WTC11 (cell line): Measurements from ENCODE around the gene KCNA1. TPM values are rescaled to one million over a fixed set of nuclear protein-coding genes. Genes with fewer than 3 reads are reported as not detected.

Experiments
- ATAC-seq: fragments of 200-7000 bp; cut with Tn5 transposase; 2 replicates; pipeline ENCODE4 v1.10.0; 2021; ENCODE audit warnings: mild to moderate bottlenecking, moderate library complexity
- CTCF ChIA-PET: fragments of 300-600 bp; sonication (Branson Sonifier 250); formaldehyde crosslinking; loops from one replicate; lab custom pipeline; 2021; ENCODE audit warnings: antibody characterized with exemption; lab: Charles Lee
- POLR2A ChIA-PET: fragments of 350-600 bp; sonication (Branson Sonifier 250); formaldehyde crosslinking; loops from one replicate; lab custom pipeline; 2021; ENCODE audit warnings: antibody characterized with exemption; lab: Charles Lee
- DNase-seq: peaks from one replicate; pipeline ENCODE4 v3.0.0; 2021; ENCODE audit warnings: low spot score
- H3K27ac Mint-ChIP-seq: 2 replicates; pipeline ENCODE4 v1.8.0; 2021; ENCODE audit warnings: mixed read lengths
- H3K27me3 Mint-ChIP-seq: 2 replicates; pipeline ENCODE4 v1.8.0; 2021; ENCODE audit warnings: low read depth, mild to moderate bottlenecking, moderate library complexity, mixed read lengths
- H3K36me3 Mint-ChIP-seq: 2 replicates; pipeline ENCODE4 v1.8.0; 2021; ENCODE audit warnings: mixed read lengths
- H3K4me1 Mint-ChIP-seq: 2 replicates; pipeline ENCODE4 v1.8.0; 2022; ENCODE audit warnings: mixed read lengths
- H3K4me3 Mint-ChIP-seq: 2 replicates; pipeline ENCODE4 v1.8.0; 2021; ENCODE audit warnings: mild to moderate bottlenecking, moderate library complexity, mixed read lengths
- H3K9me3 Mint-ChIP-seq: 2 replicates; pipeline ENCODE4 v1.8.0; 2021; ENCODE audit warnings: mixed read lengths
- CBFB ChIP-seq: sonication (generic); formaldehyde crosslinking; IDR thresholded peaks from 2 replicates; pipeline ENCODE4 v1.8.1; 2022; ENCODE audit warnings: mild to moderate bottlenecking, low read depth, missing genetic modification reagents
- ELF4 ChIP-seq: sonication (generic); formaldehyde crosslinking; IDR thresholded peaks from 2 replicates; pipeline ENCODE4 v1.8.1; 2022; ENCODE audit warnings: low read depth, mild to moderate bottlenecking, moderate library complexity, missing genetic modification reagents
- GRHL2 ChIP-seq: fragments of 250-450 bp; sonication (Bioruptor Pico); IDR thresholded peaks from 2 replicates; pipeline ENCODE4 v1.8.0; 2022; ENCODE audit warnings: mild to moderate bottlenecking, moderate library complexity; ENCODE audit not compliant: insufficient replicate concordance, severe bottlenecking
- GTF2I ChIP-seq: fragments of 250-450 bp; sonication (Bioruptor Pico); conservative IDR thresholded peaks from 2 replicates; pipeline ENCODE4 v1.4.0; 2021; ENCODE audit warnings: mild to moderate bottlenecking
- HMGA2 ChIP-seq: fragments of 250-450 bp; sonication (Bioruptor Pico); IDR thresholded peaks from 2 replicates; pipeline ENCODE4 v1.4.0; 2021; ENCODE audit warnings: mild to moderate bottlenecking, moderate library complexity
- JAZF1 ChIP-seq: fragments of 250-450 bp; sonication (Bioruptor Pico); IDR thresholded peaks from 2 replicates; pipeline ENCODE4 v1.9.0; 2021; ENCODE audit warnings: moderate library complexity, mild to moderate bottlenecking, inconsistent platforms
- NFE2L1 ChIP-seq: sonication (generic); formaldehyde crosslinking; IDR thresholded peaks from 2 replicates; pipeline ENCODE4 v1.8.1; 2023; ENCODE audit warnings: missing genetic modification reagents
- NFYB ChIP-seq: sonication (generic); formaldehyde crosslinking; conservative IDR thresholded peaks from 2 replicates; pipeline ENCODE4 v1.8.0; 2022; ENCODE audit warnings: low read depth, missing genetic modification reagents
- SOX15 ChIP-seq: fragments of 250-450 bp; sonication (Bioruptor Pico); IDR thresholded peaks from 2 replicates; pipeline ENCODE4 v1.9.0; 2021; ENCODE audit warnings: mild to moderate bottlenecking
- TEAD4 ChIP-seq: sonication (generic); formaldehyde crosslinking; IDR thresholded peaks from 2 replicates; pipeline ENCODE4 v1.8.0; 2022; ENCODE audit warnings: mild to moderate bottlenecking, missing genetic modification reagents
- ZNF138 ChIP-seq: sonication (generic); formaldehyde crosslinking; conservative IDR thresholded peaks from 2 replicates; pipeline ENCODE4 v1.8.1; 2022; ENCODE audit warnings: mild to moderate bottlenecking, moderate library complexity, missing genetic modification reagents
- ZNF263 ChIP-seq: sonication (generic); formaldehyde crosslinking; IDR thresholded peaks from 2 replicates; pipeline ENCODE4 v1.8.1; 2022; ENCODE audit warnings: low read depth, mild to moderate bottlenecking, moderate library complexity, missing genetic modification reagents
- total RNA-seq: library from RNA; stranded (reverse); gene quantifications from 3 replicates; pipeline ENCODE4 v1.2.3, GENCODE V29; 2021
- TF ChIP-seq, protein P1 (sequence below): fragments of 250-450 bp; sonication (Bioruptor Pico); conservative IDR thresholded peaks from 2 replicates; pipeline ENCODE4 v1.9.0; 2021; ENCODE audit warnings: mild to moderate bottlenecking
- TF ChIP-seq, protein P2 (sequence below): sonication (generic); formaldehyde crosslinking; IDR thresholded peaks from 2 replicates; pipeline ENCODE4 v1.8.0; 2022; ENCODE audit warnings: mild to moderate bottlenecking, missing genetic modification reagents
- TF ChIP-seq, protein P3 (sequence below): sonication (generic); formaldehyde crosslinking; IDR thresholded peaks from 2 replicates; pipeline ENCODE4 v1.8.1; 2023; ENCODE audit warnings: mild to moderate bottlenecking, missing genetic modification reagents, moderate library complexity
- TF ChIP-seq, protein P4 (sequence below): sonication (generic); formaldehyde crosslinking; IDR thresholded peaks from 2 replicates; pipeline ENCODE4 v1.8.0; 2022; ENCODE audit warnings: mild to moderate bottlenecking, missing genetic modification reagents
- TF ChIP-seq, protein P5 (sequence below): fragments of 250-450 bp; sonication (Bioruptor Pico); IDR thresholded peaks from 2 replicates; pipeline ENCODE4 v1.9.0; 2021; ENCODE audit warnings: mild to moderate bottlenecking
- TF ChIP-seq, protein P6 (sequence below): sonication (generic); formaldehyde crosslinking; IDR thresholded peaks from 2 replicates; pipeline ENCODE4 v1.8.1; 2022; ENCODE audit warnings: mild to moderate bottlenecking, moderate library complexity, missing genetic modification reagents
- TF ChIP-seq, protein P7 (sequence below): sonication (generic); formaldehyde crosslinking; IDR thresholded peaks from 2 replicates; pipeline ENCODE4 v1.8.1; 2023; ENCODE audit warnings: mild to moderate bottlenecking, moderate library complexity, missing genetic modification reagents
- TF ChIP-seq, protein P8 (sequence below): sonication (generic); formaldehyde crosslinking; IDR thresholded peaks from 2 replicates; pipeline ENCODE4 v1.8.1; 2022; ENCODE audit warnings: low read depth, mild to moderate bottlenecking, moderate library complexity, missing genetic modification reagents, borderline replicate concordance

Gene KCNA1
- total RNA-seq, 1 experiment from 2014 or later = 0.04 TPM

DNA sequence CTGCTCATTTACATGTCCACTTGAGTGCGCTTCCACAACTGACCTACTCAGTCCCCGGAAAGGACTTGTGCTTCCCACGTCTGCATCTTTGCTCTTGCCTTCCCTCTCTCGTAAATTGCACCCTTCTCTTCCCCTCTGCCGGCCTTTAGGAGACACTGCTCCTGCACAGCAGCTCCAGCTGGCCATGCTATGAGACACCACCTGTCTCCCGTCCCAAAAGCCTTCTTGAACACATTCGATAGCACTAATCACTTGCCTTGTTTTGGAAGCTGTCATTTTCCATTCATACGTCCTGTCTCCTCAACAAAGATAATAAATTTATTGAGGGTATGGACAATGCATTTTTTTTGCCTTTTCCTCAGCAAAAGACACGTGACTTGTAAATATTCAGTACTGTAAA lies 15.7 kb upstream of the KCNA1 start:
- Mint-ChIP-seq H3K4me3 (no peak overlapping the region), H3K27ac (no peak overlapping the region), H3K27me3 (peaks cover 22% of the 10 kb centered on the region), H3K9me3 (no peaks in the 10 kb centered on the region), H3K36me3 (no peaks in the 10 kb centered on the region), H3K4me1 (no peaks in the 10 kb centered on the region)
- ChIA-PET POLR2A (no interaction called here), CTCF (no interaction called here)
- TF ChIP-seq SOX15 (CRISPR knock-in tag) (no peak), GTF2I (CRISPR knock-in tag) (no peak), HMGA2 (CRISPR knock-in tag) (no peak), ZNF138 (CRISPR knock-in tag) (no peak), CBFB (CRISPR knock-in tag) (no peak), TEAD4 (CRISPR knock-in tag) (no peak), JAZF1 (no peak), ELF4 (CRISPR knock-in tag) (no peak)
- TF ChIP-seq, protein P1, sequence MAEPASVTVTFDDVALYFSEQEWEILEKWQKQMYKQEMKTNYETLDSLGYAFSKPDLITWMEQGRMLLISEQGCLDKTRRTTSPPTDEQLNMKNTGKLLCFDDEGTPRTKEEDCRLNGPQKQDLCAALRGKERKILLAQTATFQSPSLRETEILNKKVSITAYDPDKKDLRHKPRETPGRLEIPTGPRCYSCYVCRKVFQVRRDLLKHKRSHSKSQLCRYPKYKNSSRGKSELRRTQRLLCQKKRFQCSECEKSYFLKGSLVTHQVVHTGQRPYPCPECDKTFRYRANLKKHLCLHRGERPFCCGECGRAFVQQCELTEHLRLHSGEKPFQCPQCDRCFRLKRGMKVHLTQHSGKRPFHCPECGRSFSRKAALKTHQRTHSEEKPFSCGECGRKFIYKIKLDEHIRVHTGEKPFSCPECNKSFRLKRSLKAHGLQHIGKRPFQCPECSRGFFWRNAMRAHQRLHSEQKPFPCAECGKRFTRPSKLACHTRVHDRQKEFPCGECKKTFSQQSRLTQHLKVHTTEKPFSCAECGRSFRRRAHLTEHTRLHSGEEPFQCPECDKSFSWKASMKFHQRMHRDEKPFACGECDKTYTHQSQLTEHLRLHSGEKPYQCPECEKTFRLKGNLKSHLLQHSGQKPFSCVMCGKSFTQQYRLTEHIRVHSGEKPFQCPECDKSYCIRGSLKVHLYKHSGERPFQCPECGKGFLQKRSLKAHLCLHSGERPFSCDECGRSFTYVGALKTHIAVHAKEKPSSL (CRISPR knock-in tag) = no peak
- TF ChIP-seq, protein P2, sequence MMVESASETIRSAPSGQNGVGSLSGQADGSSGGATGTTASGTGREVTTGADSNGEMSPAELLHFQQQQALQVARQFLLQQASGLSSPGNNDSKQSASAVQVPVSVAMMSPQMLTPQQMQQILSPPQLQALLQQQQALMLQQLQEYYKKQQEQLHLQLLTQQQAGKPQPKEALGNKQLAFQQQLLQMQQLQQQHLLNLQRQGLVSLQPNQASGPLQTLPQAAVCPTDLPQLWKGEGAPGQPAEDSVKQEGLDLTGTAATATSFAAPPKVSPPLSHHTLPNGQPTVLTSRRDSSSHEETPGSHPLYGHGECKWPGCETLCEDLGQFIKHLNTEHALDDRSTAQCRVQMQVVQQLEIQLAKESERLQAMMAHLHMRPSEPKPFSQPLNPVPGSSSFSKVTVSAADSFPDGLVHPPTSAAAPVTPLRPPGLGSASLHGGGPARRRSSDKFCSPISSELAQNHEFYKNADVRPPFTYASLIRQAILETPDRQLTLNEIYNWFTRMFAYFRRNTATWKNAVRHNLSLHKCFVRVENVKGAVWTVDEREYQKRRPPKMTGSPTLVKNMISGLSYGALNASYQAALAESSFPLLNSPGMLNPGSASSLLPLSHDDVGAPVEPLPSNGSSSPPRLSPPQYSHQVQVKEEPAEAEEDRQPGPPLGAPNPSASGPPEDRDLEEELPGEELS = no peak
- TF ChIP-seq, protein P3, sequence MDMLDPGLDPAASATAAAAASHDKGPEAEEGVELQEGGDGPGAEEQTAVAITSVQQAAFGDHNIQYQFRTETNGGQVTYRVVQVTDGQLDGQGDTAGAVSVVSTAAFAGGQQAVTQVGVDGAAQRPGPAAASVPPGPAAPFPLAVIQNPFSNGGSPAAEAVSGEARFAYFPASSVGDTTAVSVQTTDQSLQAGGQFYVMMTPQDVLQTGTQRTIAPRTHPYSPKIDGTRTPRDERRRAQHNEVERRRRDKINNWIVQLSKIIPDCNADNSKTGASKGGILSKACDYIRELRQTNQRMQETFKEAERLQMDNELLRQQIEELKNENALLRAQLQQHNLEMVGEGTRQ = no peak
- TF ChIP-seq, protein P4, sequence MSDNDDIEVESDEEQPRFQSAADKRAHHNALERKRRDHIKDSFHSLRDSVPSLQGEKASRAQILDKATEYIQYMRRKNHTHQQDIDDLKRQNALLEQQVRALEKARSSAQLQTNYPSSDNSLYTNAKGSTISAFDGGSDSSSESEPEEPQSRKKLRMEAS = no peak
- TF ChIP-seq, protein P5, sequence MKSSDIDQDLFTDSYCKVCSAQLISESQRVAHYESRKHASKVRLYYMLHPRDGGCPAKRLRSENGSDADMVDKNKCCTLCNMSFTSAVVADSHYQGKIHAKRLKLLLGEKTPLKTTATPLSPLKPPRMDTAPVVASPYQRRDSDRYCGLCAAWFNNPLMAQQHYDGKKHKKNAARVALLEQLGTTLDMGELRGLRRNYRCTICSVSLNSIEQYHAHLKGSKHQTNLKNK (CRISPR knock-in tag) = no peak
- TF ChIP-seq, protein P6, sequence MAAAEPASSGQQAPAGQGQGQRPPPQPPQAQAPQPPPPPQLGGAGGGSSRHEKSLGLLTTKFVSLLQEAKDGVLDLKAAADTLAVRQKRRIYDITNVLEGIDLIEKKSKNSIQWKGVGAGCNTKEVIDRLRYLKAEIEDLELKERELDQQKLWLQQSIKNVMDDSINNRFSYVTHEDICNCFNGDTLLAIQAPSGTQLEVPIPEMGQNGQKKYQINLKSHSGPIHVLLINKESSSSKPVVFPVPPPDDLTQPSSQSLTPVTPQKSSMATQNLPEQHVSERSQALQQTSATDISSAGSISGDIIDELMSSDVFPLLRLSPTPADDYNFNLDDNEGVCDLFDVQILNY = no peak
- TF ChIP-seq, protein P7, sequence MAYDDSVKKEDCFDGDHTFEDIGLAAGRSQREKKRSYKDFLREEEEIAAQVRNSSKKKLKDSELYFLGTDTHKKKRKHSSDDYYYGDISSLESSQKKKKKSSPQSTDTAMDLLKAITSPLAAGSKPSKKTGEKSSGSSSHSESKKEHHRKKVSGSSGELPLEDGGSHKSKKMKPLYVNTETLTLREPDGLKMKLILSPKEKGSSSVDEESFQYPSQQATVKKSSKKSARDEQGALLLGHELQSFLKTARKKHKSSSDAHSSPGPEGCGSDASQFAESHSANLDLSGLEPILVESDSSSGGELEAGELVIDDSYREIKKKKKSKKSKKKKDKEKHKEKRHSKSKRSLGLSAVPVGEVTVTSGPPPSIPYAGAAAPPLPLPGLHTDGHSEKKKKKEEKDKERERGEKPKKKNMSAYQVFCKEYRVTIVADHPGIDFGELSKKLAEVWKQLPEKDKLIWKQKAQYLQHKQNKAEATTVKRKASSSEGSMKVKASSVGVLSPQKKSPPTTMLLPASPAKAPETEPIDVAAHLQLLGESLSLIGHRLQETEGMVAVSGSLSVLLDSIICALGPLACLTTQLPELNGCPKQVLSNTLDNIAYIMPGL (CRISPR knock-in tag) = no peak
- no peak for DNase-seq
- no peak for ATAC-seq

DNA sequence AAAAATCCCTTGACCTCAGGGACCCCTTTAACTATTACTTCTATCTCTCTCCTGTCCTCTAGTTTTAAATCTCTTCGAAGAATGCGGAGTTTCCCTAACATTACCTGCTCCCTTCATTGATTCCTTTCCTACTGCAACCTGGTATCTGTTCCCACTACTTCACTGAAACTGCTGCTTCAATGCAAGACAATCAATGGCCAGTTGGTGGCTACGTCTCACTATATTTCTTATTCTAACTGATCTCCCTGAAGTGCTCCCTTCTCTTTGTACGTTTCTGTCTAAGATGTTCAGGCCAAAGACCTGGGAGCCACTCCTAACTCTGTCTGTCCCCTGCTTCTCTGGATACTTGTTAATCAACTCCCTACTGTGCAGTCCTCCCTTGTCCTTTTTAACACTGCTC lies 10.3 kb upstream of the KCNA1 start:
- TF ChIP-seq NFYB (CRISPR knock-in tag) (no peak), ZNF263 (CRISPR knock-in tag) (no peak), CBFB (CRISPR knock-in tag) (no peak), GRHL2 (CRISPR knock-in tag) (no peak), NFE2L1 (no peak)
- TF ChIP-seq, protein P4 = no peak
- TF ChIP-seq, protein P8, sequence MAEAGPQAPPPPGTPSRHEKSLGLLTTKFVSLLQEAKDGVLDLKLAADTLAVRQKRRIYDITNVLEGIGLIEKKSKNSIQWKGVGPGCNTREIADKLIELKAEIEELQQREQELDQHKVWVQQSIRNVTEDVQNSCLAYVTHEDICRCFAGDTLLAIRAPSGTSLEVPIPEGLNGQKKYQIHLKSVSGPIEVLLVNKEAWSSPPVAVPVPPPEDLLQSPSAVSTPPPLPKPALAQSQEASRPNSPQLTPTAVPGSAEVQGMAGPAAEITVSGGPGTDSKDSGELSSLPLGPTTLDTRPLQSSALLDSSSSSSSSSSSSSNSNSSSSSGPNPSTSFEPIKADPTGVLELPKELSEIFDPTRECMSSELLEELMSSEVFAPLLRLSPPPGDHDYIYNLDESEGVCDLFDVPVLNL = no peak
- H3K27me3 Mint-ChIP-seq = peaks cover 24% of the 10 kb centered on the region
- peak; percentile 70 for ATAC-seq
- H3K4me3 Mint-ChIP-seq = no peak overlapping the region
- H3K36me3 Mint-ChIP-seq = no peaks in the 10 kb centered on the region
- CTCF ChIA-PET = no interaction called here
- no peak for DNase-seq
- no peaks in the 10 kb centered on the region for H3K4me1 Mint-ChIP-seq
- no peaks in the 10 kb centered on the region for H3K9me3 Mint-ChIP-seq
- POLR2A ChIA-PET = no interaction called here
- no peak overlapping the region for H3K27ac Mint-ChIP-seq
